GM23248 (cell line): ENCODE results near the gene PHACTR4.

Experiments
- EZH2 ChIP-seq: fragments of 200-600 bp; sonication (generic); IDR thresholded peaks from 2 replicates; pipeline ENCODE4 v1.6.1; 2018; ENCODE audit warnings: antibody characterized with exemption, mild to moderate bottlenecking; ENCODE audit not compliant: insufficient read depth, poor library complexity, severe bottlenecking
- EZH2phosphoT487 ChIP-seq: fragments of 200-600 bp; sonication (generic); IDR thresholded peaks from 2 replicates; pipeline ENCODE4 v1.6.1; 2018; ENCODE audit warnings: antibody characterized with exemption, moderate library complexity, mild to moderate bottlenecking, low read depth; ENCODE audit not compliant: insufficient read depth

GRCh38 chr1:28466226-28466778 lies 96.8 kb downstream of the PHACTR4 start:
- no peak for TF ChIP-seq EZH2
- TF ChIP-seq EZH2phosphoT487, result no peak
